ENCODE data around the gene TENM4.

The TENM4 gene

GRCh38 chr11:78684377-78684776 is 756.5 kb downstream of the TENM4 start:
- DNase-seq, result peak; percentile 21

- no peak for DNase-seq
Measured at GRCh38 chr11:78683774-78684173, 757.1 kb downstream of the TENM4 start.

DNA sequence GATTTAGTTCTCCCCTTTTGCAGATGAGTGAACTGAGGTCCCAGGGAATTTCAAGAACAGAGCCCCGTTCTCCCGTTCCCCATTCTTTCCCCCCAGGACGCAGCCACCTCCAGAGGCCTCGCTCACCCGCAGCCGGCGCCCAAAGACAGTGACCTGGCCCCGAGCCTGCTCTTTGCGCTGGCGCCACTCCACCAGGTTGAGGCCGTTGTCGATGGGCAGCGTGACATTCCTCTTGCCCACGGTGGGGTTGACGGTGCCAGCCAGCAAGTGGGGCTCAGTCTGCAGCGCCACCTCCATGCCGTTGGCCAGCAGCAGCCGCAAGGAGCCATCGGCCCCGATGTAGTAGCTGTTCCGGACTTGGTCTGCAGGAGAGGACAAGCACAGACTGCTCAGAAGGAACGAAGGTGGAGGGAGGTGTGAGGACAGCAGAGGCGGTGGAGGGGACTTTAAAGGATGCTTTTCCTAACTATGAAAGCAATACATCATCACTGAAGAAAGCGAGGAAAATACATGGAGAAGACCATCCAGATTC is 764.7 kb downstream of the TENM4 start:
- DNase-seq, result no peak

- no peak for DNase-seq
Measured at GRCh38 chr11:78672850-78673620, 767.8 kb downstream of the TENM4 start.

DNA sequence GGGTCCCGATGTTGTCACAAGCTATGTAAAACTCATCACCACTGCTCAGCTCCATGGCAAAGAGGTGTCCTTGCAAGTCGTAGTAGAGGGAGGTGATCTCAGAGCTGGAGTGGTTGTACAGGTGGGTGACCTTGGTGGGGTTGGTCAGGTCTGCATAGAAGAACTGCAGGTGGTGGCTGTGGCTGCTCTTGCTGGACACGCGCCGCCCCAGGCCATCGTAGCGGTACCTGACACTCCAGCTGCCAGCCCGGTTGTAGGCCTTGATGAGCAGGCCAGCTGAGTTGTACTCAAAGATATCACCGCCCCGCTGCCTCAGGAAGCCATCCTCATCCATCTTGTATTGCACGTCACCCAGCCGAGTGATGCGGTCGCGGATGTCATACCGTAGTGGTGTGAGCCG is 771.6 kb downstream of the TENM4 start:
- DNase-seq, result no peak

DNA sequence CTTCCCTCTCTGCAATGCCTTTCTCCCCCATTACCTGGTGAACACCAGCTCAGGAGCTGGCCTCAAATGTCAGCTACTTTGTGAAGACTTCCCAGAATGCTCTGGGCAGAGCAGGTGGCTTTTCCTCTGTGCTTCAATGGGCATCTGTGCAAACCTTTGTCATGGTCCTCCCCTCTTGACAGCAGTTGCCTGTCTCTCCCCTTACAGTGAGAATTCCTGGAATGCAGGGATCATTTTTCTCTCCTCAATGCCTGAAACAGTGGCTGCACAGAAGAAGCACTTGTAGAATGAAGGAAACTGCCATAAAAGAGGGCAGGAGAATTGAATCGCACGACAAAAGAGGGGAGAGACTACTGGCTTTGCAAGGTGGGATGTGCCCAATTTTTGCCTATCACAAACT is 773.4 kb downstream of the TENM4 start:
- DNase-seq, result no peak

GRCh38 chr11:78666675-78667160 is 774.1 kb downstream of the TENM4 start:
- DNase-seq, result peak; percentile 56

DNA sequence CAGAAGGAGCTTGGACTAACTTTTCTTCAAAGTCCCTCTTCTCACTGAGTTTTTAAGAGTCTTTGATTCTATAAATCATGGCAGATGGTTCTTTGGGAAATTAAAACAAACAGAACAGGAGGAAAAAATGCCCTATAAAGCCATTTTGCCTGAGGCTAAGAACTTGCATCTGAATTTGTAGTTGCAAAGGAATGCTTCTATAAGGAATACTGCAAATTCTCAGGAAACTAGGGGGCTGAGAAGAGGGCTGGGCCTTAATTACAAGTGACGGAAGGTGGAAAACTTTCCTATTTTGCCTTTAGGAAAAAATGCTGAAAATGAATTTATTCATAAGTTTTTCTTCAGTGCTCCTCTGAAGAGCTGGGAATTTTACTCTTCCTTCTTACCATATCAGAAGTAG is 776.2 kb downstream of the TENM4 start:
- DNase-seq, result peak; percentile 51

DNA sequence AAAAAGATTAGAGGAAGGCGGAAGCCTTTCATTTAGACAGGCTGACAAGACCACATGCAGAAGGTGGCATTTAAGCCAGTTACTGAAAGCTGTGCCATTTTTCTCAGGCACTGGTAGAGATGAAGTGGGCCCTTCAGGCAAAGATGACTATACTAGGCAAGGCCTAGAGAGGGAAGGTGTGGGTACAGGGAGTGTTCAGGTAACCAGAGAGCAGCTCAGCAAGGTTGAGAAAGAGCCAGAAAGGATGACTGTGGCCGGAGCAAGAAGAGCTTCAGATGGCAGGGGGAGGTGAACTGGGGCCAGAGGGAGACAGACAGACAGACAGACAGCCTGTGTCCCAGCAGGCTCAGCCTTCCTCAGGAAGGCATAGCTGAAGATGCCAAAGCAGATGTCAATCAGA is 778.0 kb downstream of the TENM4 start:
- no peak for DNase-seq

DNA sequence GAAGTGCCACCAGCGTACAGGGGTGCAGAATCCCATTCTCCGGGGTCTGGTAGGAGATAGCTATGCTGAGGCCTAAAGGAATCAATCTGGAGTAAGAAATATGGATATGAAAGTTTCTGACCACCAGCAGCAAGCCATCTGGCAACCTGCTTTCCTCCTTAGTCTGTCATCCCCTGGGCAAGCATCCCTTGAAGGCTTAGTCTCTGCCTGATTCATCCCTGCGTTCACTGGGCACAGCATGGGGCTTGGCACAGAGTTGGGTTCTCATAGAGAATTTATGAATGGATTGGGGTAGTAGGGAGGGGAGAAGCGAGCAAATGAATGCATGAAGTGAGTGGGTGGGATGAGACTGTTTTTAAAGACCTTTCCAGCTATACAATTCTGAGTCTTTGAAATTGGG is 780.4 kb downstream of the TENM4 start:
- peak; percentile 43 for DNase-seq

- DNase-seq, result no peak
Measured at GRCh38 chr11:78659326-78660270, 781.2 kb downstream of the TENM4 start.

DNA sequence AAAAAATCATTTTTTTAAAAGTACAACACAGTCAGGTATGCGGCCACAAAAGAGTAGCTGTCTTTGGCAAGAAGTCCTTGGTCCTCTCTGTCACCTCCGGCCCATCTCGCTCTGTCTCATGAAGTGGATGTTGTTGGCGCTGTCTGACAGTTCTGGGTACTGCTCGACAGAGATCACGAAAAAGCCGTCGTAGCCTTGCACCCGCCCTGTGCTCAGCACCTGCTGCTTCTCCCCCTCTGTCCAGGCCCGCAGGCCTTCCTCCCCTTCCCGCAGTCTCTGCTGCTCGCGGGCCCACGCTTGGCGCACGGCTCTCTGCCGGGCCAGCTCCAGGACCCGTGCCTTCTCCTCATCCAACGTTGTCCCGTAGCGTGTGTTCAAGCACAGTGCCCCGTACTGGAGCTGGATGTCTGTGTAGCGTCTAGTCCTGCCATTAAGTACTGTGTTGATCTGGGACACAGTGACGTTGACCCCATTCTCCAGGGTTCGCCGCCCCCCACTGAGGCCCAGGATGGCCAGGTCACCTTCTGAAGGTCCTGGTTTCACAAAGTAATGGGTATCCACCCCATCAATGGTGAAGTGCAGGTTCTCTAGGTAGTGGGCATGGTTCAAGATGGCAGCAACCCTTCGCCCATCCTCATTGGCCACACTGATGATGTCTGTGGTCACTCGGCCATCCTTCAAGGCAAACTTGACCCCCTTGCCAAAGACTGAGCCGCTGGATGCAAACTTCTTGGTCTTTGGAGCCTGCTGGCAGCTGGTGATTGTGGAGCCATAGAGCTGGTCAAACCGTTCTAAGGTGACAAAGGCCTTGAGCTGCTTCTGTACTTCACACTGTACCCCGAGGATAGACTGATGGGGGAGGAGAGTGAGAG is 782.6 kb downstream of the TENM4 start:
- no peak for DNase-seq

DNA sequence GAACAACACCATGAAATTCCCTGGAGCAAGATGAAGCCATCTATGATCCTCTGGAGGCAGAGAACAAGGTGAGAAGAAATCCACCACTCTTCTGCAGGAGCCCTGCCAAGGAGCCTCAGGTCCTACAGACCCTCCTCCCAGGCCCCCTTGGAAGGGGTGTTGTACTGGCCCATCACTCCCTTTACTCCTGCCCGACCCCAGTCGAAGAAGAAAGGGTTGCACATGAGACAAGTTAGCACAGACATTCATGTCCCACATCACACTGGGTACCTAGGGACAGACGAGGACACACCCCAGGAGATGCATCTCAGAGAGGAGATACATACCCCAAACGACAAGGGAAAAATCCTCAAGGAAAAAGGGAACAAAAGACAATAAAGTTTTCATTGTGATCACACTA is 783.4 kb downstream of the TENM4 start:
- no peak for DNase-seq

DNA sequence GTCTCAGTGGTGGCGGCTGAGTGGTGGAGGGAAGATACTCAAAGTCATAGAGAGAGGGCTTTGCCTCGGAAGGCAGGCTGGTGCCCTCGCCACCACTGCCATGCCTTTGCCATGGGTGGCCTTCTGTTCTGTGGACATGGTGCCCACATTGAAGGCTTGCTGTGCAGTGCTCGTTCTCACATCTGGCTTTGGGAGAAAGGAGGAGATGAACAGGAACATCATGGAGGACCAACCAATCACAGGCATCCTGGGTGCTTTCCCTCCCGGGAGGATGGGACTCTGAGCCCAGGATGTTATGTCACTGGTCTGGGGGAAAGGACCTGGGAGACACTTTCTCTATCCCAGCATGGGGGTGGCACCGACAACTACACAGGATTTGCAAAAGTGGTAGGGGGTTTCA is 783.8 kb downstream of the TENM4 start:
- no peak for DNase-seq

DNA sequence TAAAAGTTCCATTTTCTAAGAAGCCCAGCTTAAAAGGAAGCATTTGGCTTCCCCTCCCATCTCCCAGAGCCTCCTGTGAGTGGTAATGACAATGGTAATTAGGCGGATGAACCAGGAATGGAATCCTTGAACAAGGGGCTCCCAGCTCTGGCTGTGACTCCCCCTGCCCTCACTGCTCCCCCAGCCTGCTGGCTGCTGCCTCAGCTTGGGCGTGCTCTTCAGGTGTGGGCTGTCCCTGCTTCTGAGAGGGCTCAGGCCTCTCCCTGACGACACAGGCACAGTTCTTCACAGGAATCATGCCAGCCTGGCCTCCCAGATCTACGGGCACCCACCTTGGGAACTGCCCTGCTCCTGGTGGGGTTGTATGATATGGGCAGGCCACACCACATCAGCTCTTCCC is 784.5 kb downstream of the TENM4 start:
- DNase-seq, result no peak

- no peak for DNase-seq
Measured at GRCh38 chr11:78655561-78655960, 785.3 kb downstream of the TENM4 start.

- DNase-seq, result no peak
Measured at GRCh38 chr11:78654866-78655265, 786.0 kb downstream of the TENM4 start.

DNA sequence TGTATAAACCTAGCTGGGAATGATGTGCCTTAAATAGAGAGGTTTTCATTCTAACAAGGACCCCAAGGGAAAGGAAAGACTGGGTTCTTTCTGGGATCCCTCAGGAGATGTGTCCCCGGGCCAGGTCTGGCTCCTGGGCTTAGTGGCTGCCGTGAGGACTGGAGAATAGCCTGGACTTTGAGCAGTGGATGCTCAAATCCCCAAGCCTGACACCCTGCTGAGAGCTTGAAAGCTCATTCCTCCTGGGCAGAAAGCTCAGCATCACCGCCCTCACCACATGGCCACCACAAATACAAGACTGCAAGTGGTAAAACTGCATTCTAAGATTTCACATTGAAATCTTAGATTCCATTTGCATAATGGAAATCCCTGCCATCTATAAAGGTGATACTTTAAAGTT is 786.8 kb downstream of the TENM4 start:
- DNase-seq, result peak; percentile 28

- DNase-seq, result no peak
Measured at GRCh38 chr11:78653294-78653909, 787.4 kb downstream of the TENM4 start.

GRCh38 chr11:78652843-78653239 is 788.0 kb downstream of the TENM4 start:
- DNase-seq, result no peak

GRCh38 chr11:78651923-78652842 is 788.6 kb downstream of the TENM4 start:
- no peak for DNase-seq
